ENCODE data around the gene TCEAL7. TPM values are rescaled to one million over a fixed set of nuclear protein-coding genes. Genes with fewer than 3 reads are reported as not detected.

TCEAL7 gene
- total and polyA plus RNA-seq, 2 experiments from 2014 or later = 7.3 to 17.2 TPM

DNA sequence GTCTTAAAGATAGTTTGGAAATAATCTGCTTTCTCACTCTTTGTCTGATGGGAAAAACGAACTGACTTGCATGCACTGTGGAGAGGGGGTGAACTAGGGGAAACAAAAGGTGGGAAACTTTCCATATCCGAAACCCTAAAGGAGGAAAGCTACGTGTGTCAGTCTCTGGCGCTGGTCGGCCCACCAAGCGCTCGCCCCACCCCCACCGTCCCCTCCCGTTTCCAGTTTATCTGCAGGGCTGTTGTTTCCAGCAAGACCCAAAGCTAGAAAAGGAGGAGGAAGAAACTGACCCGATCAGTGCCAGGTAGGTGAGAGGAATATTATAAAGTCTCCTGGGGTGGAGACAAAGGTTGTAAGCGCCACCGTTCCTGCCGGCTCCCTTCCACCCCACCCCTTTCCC lies 26.8 kb downstream of the TCEAL7 start:
- no peak for TF ChIP-seq ZNF331 (CRISPR knock-in tag; IDR thresholded peaks at IDR 0.05; ENCODE audit: low read depth)
- TF ChIP-seq, protein P1, sequence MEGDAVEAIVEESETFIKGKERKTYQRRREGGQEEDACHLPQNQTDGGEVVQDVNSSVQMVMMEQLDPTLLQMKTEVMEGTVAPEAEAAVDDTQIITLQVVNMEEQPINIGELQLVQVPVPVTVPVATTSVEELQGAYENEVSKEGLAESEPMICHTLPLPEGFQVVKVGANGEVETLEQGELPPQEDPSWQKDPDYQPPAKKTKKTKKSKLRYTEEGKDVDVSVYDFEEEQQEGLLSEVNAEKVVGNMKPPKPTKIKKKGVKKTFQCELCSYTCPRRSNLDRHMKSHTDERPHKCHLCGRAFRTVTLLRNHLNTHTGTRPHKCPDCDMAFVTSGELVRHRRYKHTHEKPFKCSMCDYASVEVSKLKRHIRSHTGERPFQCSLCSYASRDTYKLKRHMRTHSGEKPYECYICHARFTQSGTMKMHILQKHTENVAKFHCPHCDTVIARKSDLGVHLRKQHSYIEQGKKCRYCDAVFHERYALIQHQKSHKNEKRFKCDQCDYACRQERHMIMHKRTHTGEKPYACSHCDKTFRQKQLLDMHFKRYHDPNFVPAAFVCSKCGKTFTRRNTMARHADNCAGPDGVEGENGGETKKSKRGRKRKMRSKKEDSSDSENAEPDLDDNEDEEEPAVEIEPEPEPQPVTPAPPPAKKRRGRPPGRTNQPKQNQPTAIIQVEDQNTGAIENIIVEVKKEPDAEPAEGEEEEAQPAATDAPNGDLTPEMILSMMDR (conservative IDR thresholded peaks at IDR 0.05; ENCODE audit: low read depth in 2 of 2) = no peak
- no peak for TF ChIP-seq NANOG (IDR thresholded peaks at IDR 0.05; ENCODE audit: borderline replicate concordance)
- peak; percentile 70 for ATAC-seq
- H2AFZ ChIP-seq = 0 out of 2 replicates have a peak overlapping the region, but pooled peaks have one; percentile 59
- Mint-ChIP-seq H3K9me3 (no peaks in the 10 kb centered on the region; the same call in 2 of the 3 replicates), H3K36me3 (ENCODE audit: low read depth) (peaks cover 13% of the 10 kb centered on the region), H3K27ac (peak overlapping the region; percentile 97), H3K4me1 (peaks cover 16% of the 10 kb centered on the region), H3K4me3 (peak overlapping the region; percentile 89), H3K27me3 (ENCODE audit: insufficient read depth, low read depth, poor library complexity) (no peaks in the 10 kb centered on the region)
- no peaks in the 10 kb centered on the region; the same call in 1 of the 2 replicates for H3K36me3 ChIP-seq (ENCODE audit: insufficient read depth)
- H3K9me2 ChIP-seq (ENCODE audit: insufficient read depth) = no peaks in the 10 kb centered on the region
- peaks cover 11% of the 10 kb centered on the region for H3K4me1 ChIP-seq (ENCODE audit: insufficient read depth)
- no peaks in the 10 kb centered on the region for H3K27me3 ChIP-seq (ENCODE audit: insufficient read depth)
- peak overlapping the region; percentile 88 for H3K4me2 ChIP-seq
- H3K27ac ChIP-seq (ENCODE audit: low read depth) = peak overlapping the region; percentile 94
- H3K79me2 ChIP-seq (replicated peaks; ENCODE audit: insufficient read depth) = peaks cover 12% of the 10 kb centered on the region
- no peaks in the 10 kb centered on the region for H4K20me1 ChIP-seq (replicated peaks; ENCODE audit: insufficient read depth)
- peak; percentile 40 for DNase-seq (ENCODE audit: low spot score)
- peak overlapping the region; percentile 61 for H3K4me3 ChIP-seq
- H3F3A ChIP-seq (replicated peaks; ENCODE audit: low read depth) = no peaks in the 10 kb centered on the region

DNA sequence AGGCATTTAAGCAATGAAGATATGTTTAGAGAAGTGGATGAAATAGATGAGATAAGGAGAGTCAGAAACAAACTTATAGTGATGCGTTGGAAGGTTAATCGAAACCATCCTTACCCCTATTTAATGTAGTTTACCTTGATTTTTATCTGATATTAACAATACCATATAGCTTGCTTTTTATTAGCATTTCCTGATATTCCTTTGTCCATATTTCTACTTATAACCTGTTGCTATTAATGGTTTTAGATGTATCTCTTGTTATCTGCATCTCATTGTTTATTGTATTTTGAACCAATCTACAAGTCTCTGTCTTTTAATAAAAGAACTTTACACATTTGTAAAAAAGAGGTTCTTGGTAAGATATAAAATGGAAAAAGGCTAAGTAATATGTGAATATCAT lies 27.8 kb downstream of the TCEAL7 start:
- Mint-ChIP-seq H3K9me3 (no peaks in the 10 kb centered on the region; the same call in 2 of the 3 replicates), H3K4me3 (peak overlapping the region; percentile 89), H3K36me3 (ENCODE audit: low read depth) (peaks cover 13% of the 10 kb centered on the region), H3K4me1 (peaks cover 23% of the 10 kb centered on the region), H3K27me3 (ENCODE audit: insufficient read depth, low read depth, poor library complexity) (no peaks in the 10 kb centered on the region), H3K27ac (peak overlapping the region; percentile 12; the same call in 1 of the 2 replicates)
- Histone ChIP-seq H2AFZ (no peak overlapping the region), H3K4me3 (peak overlapping the region; percentile 61), H3K9me2 (ENCODE audit: insufficient read depth) (no peaks in the 10 kb centered on the region), H3K36me3 (ENCODE audit: insufficient read depth) (no peaks in the 10 kb centered on the region; the same call in 1 of the 2 replicates), H3K79me2 (replicated peaks; ENCODE audit: insufficient read depth) (peaks cover 12% of the 10 kb centered on the region), H3K4me1 (ENCODE audit: insufficient read depth) (peaks cover 11% of the 10 kb centered on the region), H3F3A (replicated peaks; ENCODE audit: low read depth) (no peaks in the 10 kb centered on the region), H3K27ac (ENCODE audit: low read depth) (no peak overlapping the region), H3K27me3 (ENCODE audit: insufficient read depth) (no peaks in the 10 kb centered on the region), H4K20me1 (replicated peaks; ENCODE audit: insufficient read depth) (no peaks in the 10 kb centered on the region), H3K4me2 (no peak overlapping the region)
- DNase-seq (ENCODE audit: low spot score) (no peak), ATAC-seq (no peak)
- TF ChIP-seq STAT1 (IDR thresholded peaks at IDR 0.05; ENCODE audit: unreplicated experiment) = no peak
- no peak for TF ChIP-seq EZH2phosphoT487 (IDR thresholded peaks at IDR 0.05; ENCODE audit: unreplicated experiment)
- TF ChIP-seq, protein P1 (conservative IDR thresholded peaks at IDR 0.05; ENCODE audit: low read depth in 2 of 2) = no peak
- TF ChIP-seq POLR2AphosphoS5 (IDR thresholded peaks at IDR 0.05; ENCODE audit: low read depth) = no peak
- no peak for TF ChIP-seq NANOG (IDR thresholded peaks at IDR 0.05; ENCODE audit: borderline replicate concordance)
- TF ChIP-seq, protein P2, sequence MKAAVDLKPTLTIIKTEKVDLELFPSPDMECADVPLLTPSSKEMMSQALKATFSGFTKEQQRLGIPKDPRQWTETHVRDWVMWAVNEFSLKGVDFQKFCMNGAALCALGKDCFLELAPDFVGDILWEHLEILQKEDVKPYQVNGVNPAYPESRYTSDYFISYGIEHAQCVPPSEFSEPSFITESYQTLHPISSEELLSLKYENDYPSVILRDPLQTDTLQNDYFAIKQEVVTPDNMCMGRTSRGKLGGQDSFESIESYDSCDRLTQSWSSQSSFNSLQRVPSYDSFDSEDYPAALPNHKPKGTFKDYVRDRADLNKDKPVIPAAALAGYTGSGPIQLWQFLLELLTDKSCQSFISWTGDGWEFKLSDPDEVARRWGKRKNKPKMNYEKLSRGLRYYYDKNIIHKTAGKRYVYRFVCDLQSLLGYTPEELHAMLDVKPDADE (IDR thresholded peaks at IDR 0.05) = no peak
- TF ChIP-seq CREB1 (CRISPR knock-in tag; IDR thresholded peaks at IDR 0.05; ENCODE audit: low read depth) = no peak
- TF ChIP-seq ZNF331 (CRISPR knock-in tag; IDR thresholded peaks at IDR 0.05; ENCODE audit: low read depth) = no peak
- TF ChIP-seq ZNF114 (CRISPR knock-in tag; IDR thresholded peaks at IDR 0.05) = no peak
- TF ChIP-seq JUNB (IDR thresholded peaks at IDR 0.05; ENCODE audit: unreplicated experiment) = no peak

Measured in GM23338 (cell line).